Right ventricle myocardium superior (tissue), 1 donor: ENCODE results near the gene EPS8L3. TPM values are rescaled to one million over a fixed set of nuclear protein-coding genes. Genes with fewer than 3 reads are reported as not detected.

Experiments
- ATAC-seq: fragments of 200-7000 bp; cut with Tn5 transposase; one replicate; pipeline ENCODE4 v1.9.1; 2020; ENCODE audit warnings: mild to moderate bottlenecking; ENCODE audit not compliant: poor library complexity
- DNase-seq: peaks from one replicate; pipeline ENCODE4 v3.0.0-alpha.2; 2020
- intact Hi-C: fragments of 100-400 bp; cut with DNase I; formaldehyde crosslinking; loops from one replicate; pipeline ENCODE4 v1.11.2; 2022
- total RNA-seq: library from RNA; stranded (reverse); fragmentation: NEBNext Ultra II Directional; extraction: Animal tissue kit (Norgen Biotek cat#: 25700); gene quantifications from one replicate; pipeline ENCODE4 v1.2.1, GENCODE V29; 2021
- donor health status: DM: no; HTN: yes; CAD: no; lungs with severe emphysema.

Gene EPS8L3
- total RNA-seq, 1 donor from 2014 or later: not detected

- ATAC-seq (no peak), DNase-seq (no peak)
- intact Hi-C loops: no loop called here
These were observed 33.0 kb upstream of the EPS8L3 start for GRCh38 chr1:109796484-109797302.

- peak; percentile 9 for ATAC-seq
- DNase-seq: no peak
- intact Hi-C loops: no loop called here
These were observed 30.8 kb upstream of the EPS8L3 start for GRCh38 chr1:109794319-109795132.

GRCh38 chr1:109793486-109794318 lies 30.0 kb upstream of the EPS8L3 start:
- intact Hi-C loops: no loop called here
- ATAC-seq (peak; percentile 61), DNase-seq (no peak)

DNA sequence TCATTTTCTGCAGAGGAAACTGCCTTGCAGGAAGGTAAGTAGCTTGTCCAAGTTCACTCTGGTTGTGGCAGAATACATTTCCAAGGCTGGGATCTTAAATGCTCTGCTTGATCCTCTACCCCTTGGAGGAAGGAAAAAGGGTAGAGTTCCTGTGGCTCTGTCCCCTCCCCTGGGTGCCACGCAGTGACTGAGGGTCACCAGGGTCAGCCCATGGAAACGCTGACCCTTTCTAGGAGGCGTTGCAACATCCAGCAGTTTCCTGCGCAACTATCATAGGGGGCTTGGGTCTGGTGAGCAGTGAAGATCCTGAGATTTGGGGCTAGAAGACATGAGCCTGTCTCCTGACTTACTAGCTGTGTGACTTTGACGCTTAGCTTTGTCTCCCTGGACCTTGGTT lies 29.4 kb upstream of the EPS8L3 start:
- ATAC-seq: no peak
- intact Hi-C loops: no loop called here

GRCh38 chr1:109792056-109792831 lies 28.5 kb upstream of the EPS8L3 start:
- ATAC-seq (peak; percentile 60), DNase-seq (peak; percentile 77)
- intact Hi-C loops: no loop called here

More for the DNA sequence above, 29.4 kb upstream of the EPS8L3 start:
- no peak for DNase-seq

GRCh38 chr1:109791495-109792043 lies 27.8 kb upstream of the EPS8L3 start:
- DNase-seq (no peak), ATAC-seq (no peak)
- intact Hi-C loops: no loop called here

DNA sequence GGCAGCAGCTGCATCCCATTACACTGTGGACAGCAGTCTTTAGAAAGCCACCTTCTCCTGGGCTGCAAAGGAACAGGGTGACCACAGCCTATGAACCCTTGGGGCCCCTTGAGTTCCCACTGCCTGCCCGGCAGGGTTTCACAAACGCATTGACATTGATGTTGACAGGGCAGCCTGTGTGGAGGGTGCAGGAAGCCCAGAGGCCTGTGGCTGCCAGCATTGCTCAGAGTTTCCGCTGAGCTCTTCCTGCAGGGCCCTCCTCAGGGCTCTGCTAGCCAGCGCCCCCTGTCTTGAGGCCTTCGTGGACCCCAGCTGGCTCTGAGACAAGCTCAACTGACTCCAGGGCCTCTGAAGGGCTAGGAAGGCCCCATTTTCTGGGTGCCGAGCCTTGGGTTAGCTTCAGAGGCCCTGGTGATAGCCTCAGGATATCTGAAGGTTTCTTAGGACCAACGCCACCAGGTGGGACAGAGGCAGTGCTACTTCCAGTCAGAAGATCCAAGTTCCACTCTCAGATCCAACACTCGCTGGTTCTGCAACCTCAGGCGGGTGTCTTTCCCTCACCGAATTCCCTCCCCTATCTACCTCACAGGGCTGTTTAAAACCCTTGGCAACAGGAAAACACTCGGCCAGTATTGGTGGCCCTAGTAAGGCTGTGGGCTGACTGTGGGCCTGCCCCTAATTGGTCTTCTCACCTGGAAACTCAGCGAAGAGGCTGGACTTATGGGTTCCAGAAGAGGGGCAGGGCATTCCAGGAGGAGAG lies 27.2 kb upstream of the EPS8L3 start:
- DNase-seq (peak; percentile 71), ATAC-seq (peak; percentile 27)
- intact Hi-C loops: no loop called here

DNA sequence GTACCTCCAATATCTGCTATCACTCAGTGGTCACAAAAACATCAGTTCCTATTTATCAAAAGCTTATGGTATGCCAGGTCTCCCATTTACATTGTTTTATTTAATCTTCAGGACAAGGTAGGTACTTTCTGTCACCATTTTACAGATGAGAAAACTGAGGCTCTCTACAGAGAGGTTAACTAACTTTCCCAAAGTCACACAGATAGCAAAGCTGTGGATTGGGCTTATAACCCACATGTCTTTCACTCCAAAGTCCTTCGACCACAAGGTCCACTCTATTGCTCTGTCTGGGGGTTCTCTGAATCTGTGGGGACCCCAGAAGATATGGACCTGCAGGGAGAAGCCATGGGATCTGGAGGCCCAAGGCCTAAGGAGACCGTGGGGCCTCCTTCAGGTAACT lies 26.6 kb upstream of the EPS8L3 start:
- intact Hi-C loops: no loop called here
- no peak for ATAC-seq
- no peak for DNase-seq

- no peak for DNase-seq
- ATAC-seq: no peak
- intact Hi-C loops: loop anchor here (5.0 kb wide), 1 partner anchor 123 kb away; the partner anchor contains the start of gene CSF1
These were observed 25.9 kb upstream of the EPS8L3 start for GRCh38 chr1:109789551-109790180.

DNA sequence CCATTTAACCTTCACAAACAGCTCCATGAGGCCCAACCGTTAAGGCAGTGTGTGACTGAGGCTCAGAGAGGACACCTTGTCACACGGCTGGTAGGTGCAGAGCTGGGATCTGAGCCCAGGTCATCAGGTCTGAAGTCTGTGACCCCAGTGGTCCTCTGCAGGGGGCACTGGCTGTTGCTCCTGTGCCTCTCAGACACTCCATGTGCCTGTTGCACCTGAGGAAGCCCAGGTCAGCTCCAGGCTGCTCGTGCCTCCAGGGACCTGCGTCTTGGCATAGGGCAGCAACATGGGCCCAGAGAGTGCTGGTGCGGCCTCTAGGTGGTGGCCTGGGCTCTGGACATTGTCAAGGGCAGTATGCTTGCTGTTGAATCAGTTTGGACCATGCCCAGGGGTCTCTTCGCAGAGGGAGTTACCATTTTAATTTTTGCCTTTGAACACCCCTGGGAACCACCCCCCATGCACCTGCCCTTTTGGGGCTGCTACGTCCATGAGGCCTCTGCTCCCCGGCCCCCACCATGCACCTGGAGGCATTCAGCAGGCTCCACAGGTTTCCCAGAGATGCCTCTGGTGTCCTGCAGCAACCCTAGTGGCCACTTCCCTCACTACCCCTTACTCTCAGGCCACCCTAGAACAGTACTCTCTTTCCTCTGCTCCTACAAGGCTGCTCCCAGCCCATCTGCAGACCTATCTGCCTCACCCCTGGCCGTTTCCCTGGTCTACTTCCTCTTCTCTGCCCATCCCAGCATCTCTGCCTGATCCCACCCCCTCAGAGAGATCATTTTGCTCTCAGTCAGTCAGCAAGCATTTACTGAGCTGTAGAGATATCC lies 25.2 kb upstream of the EPS8L3 start:
- no peak for ATAC-seq
- no peak for DNase-seq
- intact Hi-C loops: loop anchor here (5.0 kb wide), 1 partner anchor 123 kb away; the partner anchor contains the start of gene CSF1

DNA sequence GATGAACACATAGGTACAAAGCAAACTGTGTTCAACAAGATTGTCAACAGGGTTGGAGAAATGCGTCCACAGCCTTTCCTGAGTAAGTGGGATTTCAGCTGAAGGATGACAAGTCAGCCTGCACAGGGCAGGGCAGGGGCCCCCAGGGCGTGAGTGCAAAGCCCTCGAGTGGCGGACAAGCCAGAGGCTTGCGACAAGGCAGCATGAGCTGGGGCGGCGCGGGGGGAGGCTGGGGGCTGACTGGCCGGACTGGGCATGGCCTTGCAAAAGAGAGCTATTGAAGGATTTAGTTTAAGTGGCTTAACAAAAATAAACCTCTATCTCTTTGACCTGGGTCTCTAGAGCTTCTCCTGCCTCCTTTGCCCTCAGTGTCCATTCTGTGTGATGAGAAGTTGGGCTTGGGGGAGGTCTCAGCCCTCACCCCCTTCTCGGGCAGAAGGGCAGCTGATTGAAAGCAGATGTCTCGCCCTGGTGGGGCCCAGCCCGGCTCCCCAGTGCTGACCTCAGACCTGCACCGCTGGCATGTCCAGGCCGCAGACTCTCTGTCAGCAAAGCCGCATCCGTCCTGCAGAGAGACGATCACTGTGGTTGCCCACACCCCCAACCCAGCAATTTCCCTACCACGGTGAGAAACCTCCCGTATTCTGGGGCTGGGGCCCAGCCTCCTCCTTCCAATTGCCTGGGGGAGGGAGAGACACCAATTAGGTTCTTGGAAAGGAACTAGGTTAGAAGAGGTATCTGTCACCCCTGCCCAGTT lies 24.3 kb upstream of the EPS8L3 start:
- intact Hi-C loops: loop anchor here (5.0 kb wide), 1 partner anchor 124 kb away; the partner anchor contains the start of gene CSF1
- DNase-seq (no peak), ATAC-seq (no peak)

GRCh38 chr1:109787211-109787844 lies 23.6 kb upstream of the EPS8L3 start:
- ATAC-seq (no peak), DNase-seq (no peak)
- intact Hi-C loops: loop anchor here (5.0 kb wide), 1 partner anchor 125 kb away; the partner anchor contains the start of gene CSF1

DNA sequence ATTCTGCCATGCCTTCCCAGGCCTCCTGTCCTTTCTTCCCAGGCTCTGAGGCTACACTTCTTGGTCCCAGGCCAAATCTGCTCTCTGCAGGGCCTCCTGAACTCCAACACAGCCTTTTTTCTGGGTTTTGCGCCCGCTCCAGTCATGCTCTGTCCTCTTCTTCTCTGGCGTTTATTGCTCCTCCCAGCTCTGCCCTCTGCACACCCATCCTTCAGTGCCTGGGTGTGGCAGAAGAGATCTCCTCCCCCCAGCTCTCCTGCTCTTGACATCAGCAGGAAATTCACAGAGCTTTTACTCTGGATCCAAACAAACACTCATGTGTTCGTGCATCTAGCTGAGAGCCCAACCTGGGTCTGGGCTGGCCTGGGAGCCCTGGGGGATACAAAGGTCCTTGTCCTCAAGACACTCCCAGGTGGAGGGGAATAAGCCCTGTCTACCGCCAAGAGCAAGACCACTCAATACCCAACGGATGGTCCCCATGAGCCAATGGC lies 22.9 kb upstream of the EPS8L3 start:
- peak; percentile 36 for DNase-seq
- intact Hi-C loops: loop anchor here (5.0 kb wide), 1 partner anchor 126 kb away; the partner anchor contains the start of gene CSF1
- peak; percentile 32 for ATAC-seq

GRCh38 chr1:109786112-109786480 lies 22.4 kb upstream of the EPS8L3 start:
- DNase-seq (no peak), ATAC-seq (no peak)
- intact Hi-C loops: loop anchor here (5.0 kb wide), 1 partner anchor 126 kb away; the partner anchor contains the start of gene CSF1
